OCI-LY3 (cell line): ENCODE measurements around the gene SHH.

Experiments used
- H2AFZ ChIP-seq: fragments of 200-600, 300-600 bp; shearing (Covaris generic); 2 replicates; pipeline ENCODE4 v1.6.0; 2014; ENCODE audit warnings: antibody characterized with exemption, low read depth, low read length
- H3K27ac ChIP-seq: fragments of 200-600, 300-600 bp; sonication (generic); 2 replicates; pipeline ENCODE4 v1.5.1; 2014; ENCODE audit warnings: mild to moderate bottlenecking, low read length, moderate library complexity, mixed read lengths
- H3K27me3 ChIP-seq: fragments of 200-600, 300-600 bp; sonication (generic); 2 replicates; pipeline ENCODE4 v1.6.1; 2014; ENCODE audit warnings: low read depth, low read length, mixed read lengths
- H3K36me3 ChIP-seq: fragments of 200-600, 300-600 bp; sonication (generic); replicated peaks from 2 replicates; pipeline ENCODE3; 2014; ENCODE audit warnings: low read depth, low read length, mixed read lengths
- H3K4me1 ChIP-seq: fragments of 300-600, 200-600 bp; sonication (generic); 2 replicates; pipeline ENCODE4 v1.6.1; 2014; ENCODE audit warnings: low read length, mixed read lengths
- H3K4me2 ChIP-seq: fragments of 200-600, 300-600 bp; sonication (generic); 2 replicates; pipeline ENCODE4 v1.6.1; 2014; ENCODE audit warnings: low read length, mixed read lengths
- H3K4me3 ChIP-seq: fragments of 300-600, 200-600 bp; sonication (generic); 2 replicates; pipeline ENCODE4 v1.5.1; 2014; ENCODE audit warnings: antibody characterized with exemption, mild to moderate bottlenecking, low read length, moderate library complexity
- H3K79me2 ChIP-seq: fragments of 300-600, 200-600 bp; shearing (Covaris generic); 2 replicates; pipeline ENCODE4 v1.6.1; 2014; ENCODE audit warnings: mild to moderate bottlenecking, low read length, mixed read lengths
- H3K9ac ChIP-seq: fragments of 300-600, 200-600 bp; shearing (Covaris generic); 2 replicates; pipeline ENCODE4 v1.6.0; 2014; ENCODE audit warnings: mild to moderate bottlenecking, low read length, moderate library complexity
- H3K9me3 ChIP-seq: fragments of 200-600, 300-600 bp; shearing (Covaris generic); 2 replicates; pipeline ENCODE4 v1.6.1; 2014; ENCODE audit warnings: low read length, mixed read lengths; ENCODE audit not compliant: insufficient read depth
- H4K20me1 ChIP-seq: fragments of 200-600, 300-600 bp; sonication (generic); 2 replicates; pipeline ENCODE4 v1.6.1; 2016; ENCODE audit warnings: low read length, mixed read lengths; ENCODE audit not compliant: insufficient read depth
- EZH2phosphoT487 ChIP-seq: fragments of 200-600 bp; shearing (Covaris generic); IDR thresholded peaks from 2 replicates; pipeline ENCODE4 v1.6.1; 2018; ENCODE audit warnings: antibody characterized with exemption, mixed run types, low read depth
- TF ChIP-seq, protein P1 (sequence below): fragments of 200-600, 300-600 bp; sonication (generic); IDR thresholded peaks from 2 replicates; pipeline ENCODE4 v1.5.1; 2014; ENCODE audit warnings: antibody characterized with exemption, low read length, low read depth

The SHH gene

DNA sequence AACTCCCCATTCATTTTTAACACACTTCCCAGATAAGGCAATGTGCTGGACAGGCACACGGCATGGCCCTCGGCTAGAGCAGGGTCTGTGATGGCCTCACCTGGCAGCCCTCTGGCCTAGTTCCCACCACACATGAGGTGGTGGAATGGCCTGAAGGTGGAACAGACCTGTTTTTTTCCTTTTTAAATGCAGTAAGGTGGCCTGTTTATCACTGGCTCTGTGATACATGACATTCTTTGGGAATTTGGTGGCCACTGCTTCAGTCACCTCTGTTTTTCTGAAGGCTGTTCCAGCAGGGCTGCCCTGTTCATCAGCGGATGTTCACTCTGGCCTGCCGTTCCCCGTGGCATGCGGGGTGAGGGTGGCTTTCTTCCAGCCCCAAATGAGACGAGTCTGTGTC lies 36.6 kb downstream of the SHH start:
- H3K4me2 ChIP-seq = no peak overlapping the region
- H3K27ac ChIP-seq = no peak overlapping the region
- no peaks in the 10 kb centered on the region for H3K9me3 ChIP-seq
- H2AFZ ChIP-seq = no peak overlapping the region
- H4K20me1 ChIP-seq = peaks cover 8% of the 10 kb centered on the region
- H3K4me3 ChIP-seq = no peak overlapping the region
- H3K27me3 ChIP-seq = no peaks in the 10 kb centered on the region
- no peak for TF ChIP-seq EZH2phosphoT487
- TF ChIP-seq, protein P1, sequence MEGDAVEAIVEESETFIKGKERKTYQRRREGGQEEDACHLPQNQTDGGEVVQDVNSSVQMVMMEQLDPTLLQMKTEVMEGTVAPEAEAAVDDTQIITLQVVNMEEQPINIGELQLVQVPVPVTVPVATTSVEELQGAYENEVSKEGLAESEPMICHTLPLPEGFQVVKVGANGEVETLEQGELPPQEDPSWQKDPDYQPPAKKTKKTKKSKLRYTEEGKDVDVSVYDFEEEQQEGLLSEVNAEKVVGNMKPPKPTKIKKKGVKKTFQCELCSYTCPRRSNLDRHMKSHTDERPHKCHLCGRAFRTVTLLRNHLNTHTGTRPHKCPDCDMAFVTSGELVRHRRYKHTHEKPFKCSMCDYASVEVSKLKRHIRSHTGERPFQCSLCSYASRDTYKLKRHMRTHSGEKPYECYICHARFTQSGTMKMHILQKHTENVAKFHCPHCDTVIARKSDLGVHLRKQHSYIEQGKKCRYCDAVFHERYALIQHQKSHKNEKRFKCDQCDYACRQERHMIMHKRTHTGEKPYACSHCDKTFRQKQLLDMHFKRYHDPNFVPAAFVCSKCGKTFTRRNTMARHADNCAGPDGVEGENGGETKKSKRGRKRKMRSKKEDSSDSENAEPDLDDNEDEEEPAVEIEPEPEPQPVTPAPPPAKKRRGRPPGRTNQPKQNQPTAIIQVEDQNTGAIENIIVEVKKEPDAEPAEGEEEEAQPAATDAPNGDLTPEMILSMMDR = no peak
- H3K4me1 ChIP-seq = no peaks in the 10 kb centered on the region
- H3K79me2 ChIP-seq = no peaks in the 10 kb centered on the region
- peaks cover 54% of the 10 kb centered on the region for H3K36me3 ChIP-seq
- H3K9ac ChIP-seq = no peak overlapping the region

DNA sequence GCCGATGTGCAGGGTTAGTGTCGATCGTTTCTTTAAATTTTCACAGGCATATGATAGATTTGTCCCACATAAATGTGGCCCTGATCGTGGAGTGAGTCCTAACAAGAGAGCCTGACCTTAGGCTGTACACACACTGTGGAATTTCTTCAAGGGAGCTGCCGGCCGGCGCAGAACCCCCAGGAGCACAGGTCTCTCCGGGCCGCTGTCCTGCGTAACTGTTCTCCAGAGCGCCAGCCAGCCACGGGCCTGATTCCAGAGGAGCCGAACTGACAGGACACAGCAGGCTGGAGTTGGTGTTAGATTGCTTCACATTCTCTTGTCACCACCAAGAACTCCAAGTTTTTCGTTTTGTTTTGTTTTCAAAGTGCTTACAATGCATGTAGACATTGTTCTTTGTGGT lies 37.3 kb downstream of the SHH start:
- peaks cover 57% of the 10 kb centered on the region for H3K36me3 ChIP-seq

DNA sequence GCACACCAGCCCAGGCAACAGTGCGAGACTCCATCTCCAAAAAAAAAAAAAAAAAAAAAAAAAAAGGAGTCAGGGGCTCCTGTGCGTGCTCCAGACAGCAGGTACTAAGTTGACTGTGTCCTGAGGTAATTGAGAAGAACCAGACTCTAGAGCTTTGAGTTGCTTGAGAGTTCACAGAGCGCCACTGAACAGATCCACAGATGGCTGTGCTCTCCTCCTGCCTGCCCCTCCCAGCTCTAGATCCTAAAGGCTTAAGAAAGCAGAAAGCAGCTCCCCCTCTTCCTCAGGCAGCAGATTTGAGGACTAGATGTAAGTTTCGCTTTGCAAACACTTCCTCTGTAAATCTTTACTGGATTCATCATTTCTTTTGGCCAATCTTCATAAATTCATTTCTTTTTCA lies 38.7 kb downstream of the SHH start:
- peaks cover 65% of the 10 kb centered on the region for H3K36me3 ChIP-seq
- H3K9ac ChIP-seq = no peak overlapping the region
- TF ChIP-seq, protein P1 = no peak
- no peak overlapping the region for H3K27ac ChIP-seq
- H3K27me3 ChIP-seq = no peaks in the 10 kb centered on the region
- H3K4me1 ChIP-seq = peaks cover 11% of the 10 kb centered on the region
- H3K4me2 ChIP-seq = no peak overlapping the region
- H3K4me3 ChIP-seq = no peak overlapping the region
- peaks cover 29% of the 10 kb centered on the region for H4K20me1 ChIP-seq
- no peaks in the 10 kb centered on the region for H3K79me2 ChIP-seq
- no peak overlapping the region for H2AFZ ChIP-seq
- no peaks in the 10 kb centered on the region for H3K9me3 ChIP-seq

More for the DNA sequence above, 37.3 kb downstream of the SHH start:
- H3K4me3 ChIP-seq = no peak overlapping the region
- peaks cover 16% of the 10 kb centered on the region for H4K20me1 ChIP-seq
- H2AFZ ChIP-seq = no peak overlapping the region
- no peak overlapping the region for H3K27ac ChIP-seq
- no peaks in the 10 kb centered on the region for H3K27me3 ChIP-seq
- TF ChIP-seq, protein P1 = no peak
- no peak for TF ChIP-seq EZH2phosphoT487
- H3K4me2 ChIP-seq = no peak overlapping the region
- H3K9ac ChIP-seq = no peak overlapping the region
- no peaks in the 10 kb centered on the region for H3K4me1 ChIP-seq
- no peaks in the 10 kb centered on the region for H3K9me3 ChIP-seq
- no peaks in the 10 kb centered on the region for H3K79me2 ChIP-seq

DNA sequence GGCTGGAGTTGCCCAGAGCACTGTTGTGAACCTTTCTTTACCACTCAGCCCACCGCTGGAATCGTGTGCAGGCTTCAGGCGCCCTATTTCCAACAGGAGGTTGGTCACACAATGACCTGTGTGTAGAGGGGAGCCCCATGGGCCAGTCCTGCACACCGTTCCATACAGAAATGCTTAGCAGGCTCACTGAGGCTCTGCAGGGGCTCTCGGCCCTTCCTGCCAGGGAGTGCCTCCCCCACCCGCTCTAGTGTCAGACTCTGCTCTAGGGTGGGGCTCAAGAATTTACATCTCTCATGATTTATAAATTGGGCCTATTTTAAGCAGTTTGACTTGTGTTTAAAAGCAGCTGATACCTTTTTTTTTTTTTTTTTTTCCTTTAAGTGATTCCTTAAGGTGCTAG lies 42.0 kb downstream of the SHH start:
- H4K20me1 ChIP-seq = peaks cover 42% of the 10 kb centered on the region

More for the DNA sequence above, 42.0 kb downstream of the SHH start:
- Histone ChIP-seq H3K4me3 (no peak overlapping the region), H3K4me2 (no peak overlapping the region), H3K27me3 (no peaks in the 10 kb centered on the region), H3K9ac (no peak overlapping the region), H2AFZ (no peak overlapping the region), H3K9me3 (no peaks in the 10 kb centered on the region), H3K36me3 (peaks cover 70% of the 10 kb centered on the region), H3K79me2 (peaks cover 7% of the 10 kb centered on the region; the same call in 1 of the 2 replicates), H3K4me1 (peaks cover 28% of the 10 kb centered on the region), H3K27ac (no peak overlapping the region)
- TF ChIP-seq, protein P1 = no peak
- no peak for TF ChIP-seq EZH2phosphoT487
